Left renal pelvis (tissue), 4 donors: ENCODE results near the gene TSC2. TPM values are rescaled to one million over a fixed set of nuclear protein-coding genes. Genes with fewer than 3 reads are reported as not detected.
"Not testable (repeated sequence)": the region's sequence is repeated elsewhere in the genome, so short reads cannot be mapped to it uniquely, and the experiment has no call there.

ENCODE experiments used
- DNase-seq, 4 donors: peaks; one replicate each; pipeline ENCODE4 v3.0.0-alpha.2; 2013; ENCODE audit warnings: low read depth in 4 of 4, low spot score in 3 of 4
- polyA plus RNA-seq, 4 donors: library from polyadenylated mRNA; unstranded; fragments of 120-200 nt; gene quantifications; one replicate each; pipeline ENCODE4 v1.2.1, GENCODE V29; 2013; ENCODE audit not compliant: insufficient read length in 4 of 4

The TSC2 gene
- polyA plus RNA-seq, 4 donors: 121 to 183 (median 146) TPM

GRCh38 chr16:2028620-2029220 lies 19.1 kb upstream of the TSC2 start:
- DNase-seq: no peak

DNA sequence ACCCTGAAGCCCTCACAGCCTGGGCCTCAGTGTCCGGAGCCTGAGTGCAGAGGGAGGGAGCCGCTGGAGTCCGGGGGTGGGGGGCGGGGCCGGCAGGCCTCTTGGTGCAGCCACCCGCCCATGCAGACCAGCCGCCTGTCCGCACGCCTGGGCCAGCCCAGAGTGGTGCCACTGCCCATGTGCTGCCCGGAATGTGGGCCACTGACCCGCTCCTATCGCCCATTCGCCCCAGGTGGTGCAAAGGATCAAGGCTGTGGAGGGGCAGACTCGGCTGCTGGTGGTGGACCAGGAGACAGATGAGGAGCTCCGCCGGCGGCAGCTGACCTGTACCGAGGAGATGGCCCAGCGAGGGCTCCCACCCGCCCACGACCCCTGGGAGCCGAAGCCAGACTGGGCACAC lies 18.4 kb upstream of the TSC2 start:
- no peak for DNase-seq

DNA sequence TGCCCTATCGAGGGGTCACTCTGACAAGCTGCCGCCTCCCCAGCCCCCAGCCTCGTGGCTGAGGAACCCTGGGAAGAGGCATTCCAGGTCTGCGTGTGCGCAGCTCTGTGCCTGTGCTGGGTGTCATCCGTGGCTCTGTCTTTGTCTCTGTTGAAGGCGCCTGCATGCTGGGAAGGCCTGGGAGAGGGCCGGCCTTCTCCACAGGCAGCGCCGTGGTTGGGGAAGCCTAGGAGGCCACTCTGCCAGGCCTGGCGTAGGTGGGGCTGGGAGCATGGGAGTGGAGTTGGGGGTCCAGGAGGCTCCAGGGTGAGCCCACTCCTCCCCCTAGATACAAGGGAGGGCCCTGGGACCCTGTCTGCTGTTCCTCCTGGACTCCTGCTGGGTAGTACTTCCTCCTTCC lies 17.7 kb upstream of the TSC2 start:
- DNase-seq: no peak

- no peak for DNase-seq
Measured at GRCh38 chr16:2031081-2031577, 16.7 kb upstream of the TSC2 start.

- no peak for DNase-seq
Measured at GRCh38 chr16:2032285-2033056, 15.3 kb upstream of the TSC2 start.

DNA sequence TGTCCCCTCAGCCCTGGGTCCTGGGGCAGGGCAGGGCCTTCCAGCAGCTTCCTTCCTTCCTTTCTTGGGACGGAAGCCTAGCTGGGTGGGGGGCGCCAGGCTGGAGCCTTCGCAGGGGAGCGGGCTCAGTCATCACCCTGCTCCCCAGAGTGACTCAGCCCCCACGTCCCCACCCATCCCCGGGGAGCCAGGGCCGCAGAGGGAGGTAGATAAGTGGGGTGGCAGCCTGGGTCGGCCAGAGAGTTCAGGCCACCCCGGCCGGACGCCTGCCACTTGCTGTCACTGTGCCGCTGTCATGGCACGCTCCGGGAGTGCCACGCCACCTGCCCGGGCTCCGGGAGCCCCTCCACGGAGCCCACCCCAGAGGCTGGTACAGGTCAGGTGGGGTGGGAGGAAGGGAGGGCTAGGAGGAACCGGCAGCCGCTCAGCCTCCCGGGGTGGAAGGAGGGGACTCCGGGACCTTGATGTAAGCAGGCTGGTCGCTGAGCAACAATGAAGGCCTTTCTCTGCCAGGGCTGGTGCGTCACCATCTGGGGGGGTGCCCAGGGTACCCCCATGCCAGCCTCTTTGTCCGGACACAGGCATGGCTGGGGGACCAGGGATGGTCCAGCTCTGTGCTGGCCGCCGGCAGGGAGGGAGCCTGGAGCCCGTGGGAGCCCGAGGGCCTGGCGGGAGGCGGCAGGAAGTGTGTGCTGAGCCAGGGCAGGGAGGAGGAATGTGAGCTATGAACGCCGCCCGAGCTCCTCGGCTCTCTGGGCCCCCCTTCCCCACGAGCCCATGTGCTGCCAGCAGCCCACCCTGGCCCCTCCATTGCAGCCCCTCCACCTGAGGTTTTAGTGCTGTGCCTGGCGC lies 14.5 kb upstream of the TSC2 start:
- DNase-seq: no peak

GRCh38 chr16:2033909-2034695 lies 13.7 kb upstream of the TSC2 start:
- DNase-seq: not testable (repeated sequence)

- DNase-seq: no peak
Measured at GRCh38 chr16:2034696-2035430, 12.9 kb upstream of the TSC2 start.

DNA sequence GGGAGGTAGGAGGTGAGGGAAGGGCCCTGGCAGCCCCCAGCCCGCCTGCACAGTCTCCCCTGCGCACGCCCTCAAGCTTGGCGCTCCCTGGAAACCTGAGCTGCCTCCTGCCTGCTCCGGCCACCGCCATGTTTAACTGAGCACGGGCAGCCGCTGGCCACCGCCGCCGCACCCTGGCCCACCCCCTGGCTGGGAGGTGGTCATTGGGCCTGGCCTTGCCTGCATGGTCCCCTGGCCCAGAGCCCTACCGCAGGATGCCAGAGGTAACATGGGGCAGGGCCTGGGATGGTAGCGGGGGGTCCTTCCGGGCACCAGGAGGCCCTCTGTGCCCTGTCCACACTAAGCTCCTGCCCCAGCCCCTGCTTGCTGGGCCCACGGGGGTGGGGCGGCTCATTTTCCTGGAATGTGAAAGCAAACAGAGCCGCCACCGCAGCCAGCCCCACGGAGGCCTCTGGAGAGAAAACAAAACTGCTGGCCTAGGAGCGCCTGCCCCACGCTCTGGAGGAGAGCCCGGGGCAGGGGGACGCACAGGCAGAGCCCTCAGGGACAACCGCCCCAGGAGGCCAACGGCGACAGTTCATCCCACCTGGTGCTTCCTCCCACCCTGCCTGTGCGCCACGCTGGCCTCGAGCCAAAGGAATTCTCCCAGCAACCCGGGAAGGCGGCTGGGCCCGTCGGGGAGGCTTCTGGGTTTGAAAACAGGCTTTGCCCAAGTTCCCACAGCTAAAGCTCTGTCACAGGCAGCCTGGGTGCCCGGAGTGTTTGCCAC lies 12.2 kb upstream of the TSC2 start:
- no peak for DNase-seq

- no peak for DNase-seq
Measured at GRCh38 chr16:2036200-2036966, 11.4 kb upstream of the TSC2 start.

- DNase-seq: no peak
Measured at GRCh38 chr16:2037115-2037514, 10.7 kb upstream of the TSC2 start.

DNA sequence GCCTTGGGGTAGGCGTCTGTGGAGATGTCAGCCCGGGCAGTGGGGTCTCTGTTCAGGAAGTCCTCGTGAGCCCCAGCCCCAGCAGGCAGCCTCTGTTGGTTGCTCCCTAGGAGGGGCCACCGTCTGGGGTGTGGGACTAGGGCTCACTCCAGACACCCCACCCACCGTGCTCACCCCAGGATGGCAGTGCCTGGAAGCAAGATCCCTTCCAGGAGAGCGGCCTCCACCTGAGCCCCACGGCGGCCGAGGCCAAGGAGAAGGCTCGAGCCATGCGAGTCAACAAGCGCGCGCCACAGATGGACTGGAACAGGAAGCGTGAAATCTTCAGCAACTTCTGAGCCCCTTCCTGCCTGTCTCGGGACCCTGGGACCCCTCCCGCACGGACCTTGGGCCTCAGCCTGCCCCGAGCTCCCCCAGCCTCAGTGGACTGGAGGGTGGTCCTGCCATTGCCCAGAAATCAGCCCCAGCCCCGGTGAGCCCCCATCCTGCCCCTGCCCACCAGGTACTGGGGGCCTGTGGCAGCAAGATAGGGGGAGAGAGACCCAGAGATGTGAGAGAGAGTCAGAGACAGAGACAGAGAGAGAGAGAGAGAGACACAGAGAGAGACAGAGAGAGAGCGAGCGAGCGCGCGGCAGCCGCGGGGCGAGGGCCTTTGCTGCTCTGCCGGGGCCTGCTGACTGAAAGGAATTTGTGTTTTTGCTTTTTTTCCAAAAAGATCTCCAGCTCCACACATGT lies 10.0 kb upstream of the TSC2 start:
- DNase-seq: no peak

GRCh38 chr16:2038382-2039231 lies 9.2 kb upstream of the TSC2 start:
- DNase-seq: peak in 1 of 4 donors; percentile 64

GRCh38 chr16:2039274-2040031 lies 8.3 kb upstream of the TSC2 start:
- peak in 1 of 4 donors; percentile 84 for DNase-seq

- no peak for DNase-seq
Measured at GRCh38 chr16:2040041-2040786, 7.6 kb upstream of the TSC2 start.
